GM21381 (cell line): ENCODE measurements around the gene PAMR1.

Experiments
- ATAC-seq: cut with Tn5 transposase; IDR thresholded peaks from one replicate; pipeline ENCODE4 v1.9.1; 2021; ENCODE audit warnings: mild to moderate bottlenecking, moderate library complexity; ENCODE audit not compliant: unreplicated experiment

The PAMR1 gene

DNA sequence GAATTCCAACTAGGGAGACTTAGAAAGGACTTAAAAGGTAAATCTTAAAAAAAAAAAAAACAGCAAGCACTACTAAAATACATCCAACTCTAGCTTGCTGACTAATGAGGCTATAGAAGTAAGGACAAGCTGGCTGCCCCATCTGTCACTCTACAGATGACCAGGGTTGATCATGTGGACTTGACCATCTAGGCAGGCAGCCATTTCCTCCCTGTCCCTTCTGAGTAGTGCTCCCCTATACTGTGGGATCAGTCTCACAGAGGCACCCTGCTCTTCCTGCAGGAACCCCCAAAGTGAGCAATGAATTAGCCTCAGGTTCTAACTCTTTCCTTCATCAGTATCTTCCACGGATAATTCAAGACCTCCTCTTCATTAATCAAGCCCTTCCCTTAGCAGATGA lies 118.4 kb downstream of the PAMR1 start:
- no peak for ATAC-seq

DNA sequence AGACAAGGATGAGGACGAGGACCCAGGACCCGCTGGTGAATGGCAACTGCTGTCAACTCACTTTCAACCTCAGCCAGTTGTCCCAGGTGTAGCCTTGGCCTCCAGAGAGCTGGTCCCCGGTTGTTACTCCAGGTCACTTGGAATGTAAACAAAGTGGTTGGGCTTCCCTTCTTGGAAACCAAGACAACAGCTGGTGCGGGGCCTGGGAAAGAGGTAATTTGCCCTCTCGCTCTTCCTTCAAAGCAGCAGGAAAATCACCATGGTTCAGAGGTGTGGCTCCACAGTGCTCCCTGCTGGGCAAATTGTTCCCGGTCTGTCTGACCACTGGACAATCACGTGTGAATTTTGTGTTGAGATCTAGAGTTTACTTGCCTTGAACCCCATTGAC lies 121.0 kb downstream of the PAMR1 start:
- ATAC-seq: no peak

DNA sequence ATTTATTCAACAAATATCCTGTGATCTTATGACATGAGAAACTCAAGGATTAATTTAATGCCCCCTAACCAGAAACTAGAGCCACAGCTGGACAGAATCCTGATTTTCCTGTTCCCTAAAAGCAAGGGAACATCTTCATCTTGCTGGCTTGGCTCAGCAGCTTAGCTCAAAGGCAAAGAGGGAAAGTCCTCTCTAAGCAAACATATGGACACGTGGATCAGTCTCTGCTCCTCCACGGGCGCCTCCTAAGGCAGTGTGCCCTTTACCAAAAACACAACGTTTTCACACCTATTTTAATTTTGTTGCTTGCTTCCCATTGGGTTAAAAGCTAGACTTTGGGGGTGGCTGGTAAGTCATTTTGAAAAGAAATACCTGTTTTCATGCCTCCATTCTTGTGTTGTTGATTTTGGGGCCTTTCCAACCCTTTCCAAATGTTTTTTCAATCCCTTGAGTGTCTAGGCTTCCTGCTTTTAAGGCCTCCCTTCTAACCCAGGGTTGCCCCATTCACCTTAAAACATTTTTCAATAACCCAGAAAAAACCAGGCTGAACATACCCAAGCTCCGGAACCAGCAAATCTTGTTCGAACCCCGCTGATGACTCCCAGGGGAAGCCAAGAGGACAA lies 121.5 kb downstream of the PAMR1 start:
- ATAC-seq: no peak

DNA sequence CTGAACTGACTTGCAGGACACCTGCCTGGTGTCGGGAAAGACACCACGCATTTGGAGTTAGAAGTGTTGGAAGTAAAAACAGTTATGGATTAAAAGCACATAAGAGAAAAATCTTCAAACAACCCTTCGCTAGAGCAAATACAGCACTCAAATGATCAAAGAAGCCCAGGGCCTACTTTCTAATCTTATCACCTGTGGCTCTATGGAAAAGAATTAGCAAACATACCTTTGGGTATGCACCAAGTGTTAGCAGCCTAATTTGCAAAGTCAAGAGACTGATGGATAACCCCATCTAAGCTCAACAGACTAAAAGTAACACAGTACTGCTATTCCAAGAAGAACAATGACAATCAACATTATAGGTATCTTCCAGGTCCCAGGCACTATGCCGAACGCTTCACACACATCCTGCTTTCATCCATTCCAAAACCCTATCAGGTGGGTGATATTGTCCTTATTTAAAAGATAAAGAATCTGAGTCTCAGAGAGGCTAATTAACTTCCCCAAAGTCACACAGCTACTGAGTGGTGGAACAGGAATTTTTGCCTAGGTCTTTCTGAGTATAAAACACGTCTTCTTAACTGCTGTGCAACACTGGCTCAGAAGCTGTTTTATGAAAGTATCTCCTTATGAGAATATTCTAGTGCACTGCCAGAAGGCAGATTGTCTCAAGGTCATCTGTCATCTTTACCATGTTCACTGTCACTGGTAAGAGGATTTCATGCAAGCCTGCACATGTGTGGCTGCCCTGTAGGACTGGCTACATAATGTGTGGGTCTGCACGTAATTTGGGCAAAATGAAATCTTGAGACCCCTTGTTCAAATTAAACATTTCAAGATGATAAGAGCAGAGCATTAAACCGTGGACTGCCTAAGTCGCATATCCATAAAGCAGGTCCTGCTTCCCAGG lies 122.4 kb downstream of the PAMR1 start:
- no peak for ATAC-seq

DNA sequence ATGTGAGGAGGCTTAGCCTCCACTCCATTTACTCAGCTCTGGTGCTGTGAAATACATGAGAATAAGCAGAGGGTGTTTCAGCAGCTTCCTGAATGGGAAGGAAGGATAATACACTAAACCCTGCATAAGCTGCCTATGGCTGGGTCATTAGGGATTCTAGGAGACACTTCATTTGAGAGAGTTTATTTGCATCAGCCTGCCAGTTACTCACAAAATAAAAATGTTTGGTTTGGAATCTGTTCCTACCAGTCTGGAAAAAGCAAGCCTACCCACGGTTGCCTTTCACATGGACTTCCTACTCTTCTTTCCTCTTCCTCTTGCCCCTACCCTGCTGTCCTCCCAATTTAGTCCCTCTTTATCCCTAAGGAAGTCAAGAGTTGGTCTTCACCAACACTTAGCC lies 126.5 kb downstream of the PAMR1 start:
- no peak for ATAC-seq

DNA sequence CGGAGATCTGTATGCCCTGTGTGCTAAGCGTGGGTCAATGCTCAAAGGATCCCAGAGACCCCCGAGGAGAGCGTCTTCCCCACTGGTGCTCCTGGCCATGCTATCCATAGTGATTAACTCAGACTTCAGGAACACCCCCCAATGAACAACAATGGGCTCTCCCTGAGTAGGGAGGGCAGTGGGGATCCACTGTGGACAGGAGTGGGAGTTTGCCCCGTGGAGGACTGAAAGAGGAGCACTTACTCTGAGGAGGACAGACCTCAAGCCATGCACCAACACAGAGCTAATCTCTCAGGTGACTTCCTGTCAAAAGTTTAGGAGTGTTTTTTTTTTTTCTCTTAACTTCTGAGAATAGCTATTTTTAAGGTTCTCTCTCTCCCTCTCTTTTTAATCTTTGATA lies 130.5 kb downstream of the PAMR1 start:
- no peak for ATAC-seq

DNA sequence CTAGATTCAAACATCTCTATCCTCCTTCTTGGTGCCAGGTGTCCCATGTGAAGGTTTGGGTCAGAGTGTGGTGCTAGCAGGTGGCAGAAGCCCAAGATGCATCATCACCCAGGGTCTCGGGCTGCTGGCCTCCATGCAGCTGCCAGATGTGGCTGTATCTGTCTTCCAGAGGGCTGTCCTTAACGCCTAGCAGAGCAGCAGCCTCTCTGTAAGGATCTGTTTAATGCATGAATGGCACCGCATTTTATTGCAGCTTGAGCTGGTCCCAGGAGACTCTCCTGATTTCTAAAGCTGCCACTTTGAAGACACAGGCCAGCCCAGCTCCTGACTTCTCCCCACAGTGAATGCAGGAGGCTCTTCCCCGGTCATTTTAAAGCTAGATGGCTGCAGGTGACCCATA lies 132.3 kb downstream of the PAMR1 start:
- no peak for ATAC-seq

DNA sequence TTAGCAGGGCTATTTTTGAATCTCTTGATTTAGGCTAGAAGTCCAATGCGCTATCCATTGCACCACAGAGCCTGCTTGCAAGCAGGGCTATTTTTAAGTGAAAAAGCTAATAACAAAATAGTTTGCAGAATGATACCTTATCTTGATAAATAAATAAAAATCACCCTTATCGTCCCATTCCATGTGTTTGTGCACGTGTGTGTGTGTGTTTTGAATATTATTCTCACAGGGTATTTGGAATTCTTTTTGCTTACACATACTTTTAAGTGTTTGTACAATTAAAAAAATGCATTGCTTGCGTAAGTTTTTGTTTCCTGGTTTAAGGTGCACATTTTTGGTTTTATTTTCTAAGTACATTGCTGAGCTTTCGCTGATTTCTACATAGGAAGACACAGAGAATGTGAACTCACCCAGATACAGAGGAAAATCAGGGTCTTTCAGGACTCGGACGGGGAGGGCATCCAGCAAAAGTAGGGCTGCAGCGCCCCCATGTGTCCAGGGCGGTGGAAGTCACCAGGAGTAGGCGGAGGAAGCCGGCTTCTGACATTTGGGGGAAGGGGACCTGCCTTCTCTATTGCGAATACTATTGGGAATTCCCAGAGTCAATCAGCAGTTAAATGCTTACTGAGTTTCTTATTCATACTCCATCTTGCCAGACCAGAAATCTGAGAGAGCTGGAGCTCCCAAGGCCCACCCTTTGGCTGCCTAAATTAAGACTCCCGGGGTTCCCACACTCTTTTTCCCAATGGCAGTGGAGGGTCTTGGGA lies 133.3 kb downstream of the PAMR1 start:
- no peak for ATAC-seq

DNA sequence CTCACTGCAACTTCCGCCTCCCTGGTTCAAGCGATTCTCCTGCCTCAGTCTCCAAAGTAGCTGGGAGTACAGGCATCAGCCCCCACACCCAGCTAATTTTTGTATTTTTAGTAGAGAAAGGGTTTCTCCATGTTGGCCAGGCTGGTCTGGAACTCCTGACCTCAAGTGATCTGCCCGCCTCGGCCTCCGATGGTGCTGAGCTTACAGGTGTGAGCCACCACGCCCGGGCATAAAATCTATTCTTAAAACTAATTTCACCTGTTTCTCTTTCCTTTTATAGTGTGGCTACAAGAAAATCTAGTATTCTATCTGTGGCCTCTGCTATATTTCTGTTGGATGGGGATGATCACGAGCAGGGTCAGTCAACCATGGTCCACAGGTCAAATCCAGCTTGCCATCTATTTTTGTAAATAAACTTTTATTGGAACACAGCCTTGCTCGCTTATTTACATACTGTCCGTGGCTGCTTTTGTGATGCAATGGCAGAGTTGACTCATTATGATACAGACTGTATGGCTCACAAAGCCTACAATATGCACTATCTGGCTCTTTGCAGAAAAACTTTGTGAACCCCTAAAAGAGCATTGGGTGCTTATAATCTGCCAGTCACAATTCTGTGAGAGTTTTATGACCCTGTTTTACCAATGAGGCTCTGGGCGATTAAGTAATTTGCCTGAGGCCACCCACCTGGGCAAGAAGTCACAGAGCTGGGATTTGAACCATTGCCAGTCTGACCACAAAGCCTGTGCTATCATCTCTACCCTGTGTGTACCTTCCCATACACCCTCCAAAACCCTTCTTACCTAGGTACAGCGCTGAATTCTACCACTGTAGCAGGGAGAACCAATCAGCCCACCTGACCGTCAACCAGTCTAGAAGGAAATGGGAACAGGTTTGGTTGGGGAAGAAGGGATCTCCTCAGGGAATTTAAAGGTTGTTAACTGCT lies 134.4 kb downstream of the PAMR1 start:
- ATAC-seq: peak; percentile 73

DNA sequence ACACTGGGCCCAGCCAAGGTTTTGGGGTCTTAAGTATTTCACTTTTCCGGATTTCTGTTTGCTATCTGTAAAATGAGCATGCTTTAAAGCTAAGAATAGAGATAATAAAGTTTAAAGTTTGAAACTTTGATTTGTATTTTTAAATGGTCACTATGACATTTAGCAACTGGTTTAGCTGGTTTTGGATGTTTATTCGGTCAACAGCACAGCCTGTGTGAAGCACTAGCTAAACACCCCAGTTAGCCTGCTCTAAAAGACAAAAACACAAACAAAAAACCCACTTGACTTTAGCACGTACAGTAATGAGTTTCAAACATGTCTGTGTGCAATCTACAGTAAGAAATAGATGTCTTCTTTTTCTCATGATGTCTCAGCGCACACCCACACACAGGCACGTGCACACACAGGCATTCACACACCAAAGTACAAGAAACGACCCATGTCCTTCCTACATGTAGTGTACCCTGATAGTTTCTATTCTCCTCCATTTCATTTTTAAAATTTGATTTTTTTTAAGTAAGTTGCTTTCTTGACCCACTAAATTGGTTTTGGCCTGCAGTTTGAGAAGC lies 135.4 kb downstream of the PAMR1 start:
- no peak for ATAC-seq

DNA sequence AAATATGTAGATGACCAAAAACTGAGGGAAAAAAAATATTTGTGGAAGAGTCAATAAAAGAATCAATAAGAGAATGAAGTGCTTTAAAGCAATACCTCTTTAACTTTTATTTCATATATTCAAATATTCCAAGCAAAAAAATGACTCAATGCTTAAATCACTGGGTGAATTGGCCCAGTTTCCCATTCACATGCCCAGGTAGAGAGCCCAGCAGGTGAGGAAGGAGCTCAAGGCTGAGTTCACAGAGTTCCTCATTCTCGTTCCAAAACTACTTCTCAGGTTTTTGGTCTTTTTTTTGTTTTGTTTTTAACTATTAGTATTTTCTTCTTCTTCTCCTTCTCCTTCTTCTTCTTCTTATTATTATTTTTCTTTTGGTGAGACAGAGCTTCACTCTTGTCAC lies 136.3 kb downstream of the PAMR1 start:
- no peak for ATAC-seq

DNA sequence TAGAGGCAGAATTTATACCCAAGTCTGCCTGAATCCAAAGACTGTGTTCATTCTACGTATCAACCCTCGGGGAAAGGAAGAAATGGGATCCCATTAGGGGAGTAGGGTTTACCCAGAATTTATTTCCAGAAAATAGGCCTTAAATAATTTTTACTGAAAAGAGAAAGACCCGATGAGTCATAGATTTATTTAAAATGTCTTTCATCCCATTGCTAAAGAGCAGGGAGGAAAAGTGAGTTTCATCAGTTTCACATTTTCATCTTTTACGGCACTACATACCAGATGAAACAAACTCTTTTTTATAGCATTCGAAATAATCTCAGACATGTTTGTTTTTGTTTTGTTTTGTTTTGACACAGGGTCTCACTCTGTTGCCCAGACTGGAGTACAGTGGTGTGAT lies 137.4 kb downstream of the PAMR1 start:
- ATAC-seq: no peak

DNA sequence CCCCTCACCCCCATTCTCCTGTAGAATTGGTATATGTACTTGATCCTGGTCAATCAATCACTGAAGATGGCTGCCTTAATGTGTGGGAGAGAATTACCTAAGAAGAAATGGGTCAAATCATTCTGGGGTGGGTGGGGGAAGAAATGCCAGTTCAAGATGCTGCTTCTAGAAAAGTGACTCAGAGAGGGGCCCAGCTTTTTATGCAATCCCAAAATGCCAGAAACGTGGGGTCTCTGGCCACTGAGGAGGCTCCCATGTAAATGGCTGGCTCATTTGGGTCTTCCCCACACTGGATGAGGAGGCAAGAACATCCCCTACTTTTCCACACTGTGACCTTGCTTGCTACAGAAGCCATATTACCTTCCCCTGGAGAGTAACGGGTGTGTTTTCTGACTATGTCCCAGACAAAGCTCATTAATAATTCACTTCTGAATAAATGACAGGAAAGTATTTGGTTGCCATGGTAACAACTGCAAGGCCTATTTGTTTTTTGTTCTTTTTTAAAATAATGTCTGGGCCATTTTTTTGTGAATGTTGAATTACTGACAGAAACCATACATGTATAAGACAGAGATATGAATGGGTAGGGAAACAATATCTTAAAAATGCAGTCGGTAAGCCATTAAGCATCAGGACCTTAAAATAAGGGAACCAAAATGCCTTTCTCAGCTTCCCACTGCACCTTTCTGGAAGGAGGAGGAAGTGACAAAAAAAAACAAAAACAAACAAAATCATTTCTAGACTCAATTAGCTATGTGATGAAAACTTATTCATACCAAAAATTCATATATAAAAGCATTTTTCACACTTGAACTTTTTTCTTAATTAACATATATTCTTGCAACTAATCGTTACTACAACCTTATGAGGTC lies 138.1 kb downstream of the PAMR1 start:
- no peak for ATAC-seq

DNA sequence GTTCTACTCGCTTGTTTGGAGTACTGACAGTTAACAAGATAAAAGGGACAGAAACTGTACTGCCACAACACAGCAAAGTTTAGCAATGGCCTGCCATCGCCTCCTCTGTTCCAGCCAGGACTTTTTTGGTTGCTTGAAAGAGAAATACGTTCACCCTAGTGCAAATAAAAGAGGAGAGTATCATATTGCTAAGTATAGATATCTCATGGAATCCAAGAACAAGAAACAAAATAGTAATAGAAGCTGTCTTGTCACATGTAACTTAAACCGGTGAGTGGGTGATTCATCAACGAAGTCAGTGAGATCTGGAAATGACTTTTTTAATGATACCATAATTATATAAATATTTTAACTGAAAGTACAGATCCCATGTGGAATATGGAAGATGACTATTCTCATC lies 141.5 kb downstream of the PAMR1 start:
- no peak for ATAC-seq
